Mucosa of stomach (tissue), 1 donor: ENCODE data around the gene CDKN2B.
"Not testable (repeated sequence)": the region's sequence is repeated elsewhere in the genome, so short reads cannot be mapped to it uniquely, and the experiment has no call there.

Source experiments
- H3K27me3 ChIP-seq: one replicate; pipeline ENCODE4 v1.7.0; 2013; ENCODE audit warnings: mild to moderate bottlenecking, low read length; ENCODE audit not compliant: control insufficient read depth, insufficient read depth
- H3K36me3 ChIP-seq: one replicate; pipeline ENCODE4 v1.7.0; 2013; ENCODE audit warnings: low read length; ENCODE audit not compliant: control insufficient read depth, insufficient read depth
- H3K4me1 ChIP-seq: one replicate; pipeline ENCODE4 v1.7.0; 2013; ENCODE audit warnings: mild to moderate bottlenecking, low read length; ENCODE audit not compliant: control insufficient read depth, insufficient read depth
- H3K4me3 ChIP-seq: one replicate; pipeline ENCODE4 v1.7.0; 2013; ENCODE audit warnings: low read length
- H3K9ac ChIP-seq: one replicate; pipeline ENCODE4 v1.7.0; 2013; ENCODE audit warnings: mild to moderate bottlenecking, low read length, moderate library complexity
- H3K9me3 ChIP-seq: one replicate; pipeline ENCODE4 v1.7.0; 2013; ENCODE audit warnings: mild to moderate bottlenecking, low read length, moderate library complexity; ENCODE audit not compliant: control insufficient read depth
- donor health status: Pancreatic carcinoma.

CDKN2B gene

GRCh38 chr9:21959268-21959667 lies 49.8 kb downstream of the CDKN2B start:
- H3K4me1 ChIP-seq, H3K4me3 ChIP-seq, H3K27me3 ChIP-seq, H3K36me3 ChIP-seq, H3K9ac ChIP-seq, H3K9me3 ChIP-seq: not testable (repeated sequence)

- H3K9me3 ChIP-seq = no peaks in the 10 kb centered on the region
- H3K4me1 ChIP-seq = no peaks in the 10 kb centered on the region
- H3K4me3 ChIP-seq = no peak overlapping the region
- peaks cover 5% of the 10 kb centered on the region for H3K27me3 ChIP-seq
- H3K9ac ChIP-seq = no peak overlapping the region
- H3K36me3 ChIP-seq = no peaks in the 10 kb centered on the region
These were observed 50.3 kb downstream of the CDKN2B start for GRCh38 chr9:21958833-21959232.
